NOMO-1 (cell line): ENCODE measurements around the gene GYPC.
A peak's percentile ranks its signal among the peaks of the same experiment; 100 is the strongest.
"Not testable (repeated sequence)": the region's sequence is repeated elsewhere in the genome, so short reads cannot be mapped to it uniquely, and the experiment has no call there.

Source experiments
- DNase-seq, 2 experiments: peaks; one replicate each; lab custom pipeline; 2025; ENCODE audit not compliant: unreplicated experiment in 2 of 2; lab: John Stamatoyannopoulos, UW

Gene GYPC

DNA sequence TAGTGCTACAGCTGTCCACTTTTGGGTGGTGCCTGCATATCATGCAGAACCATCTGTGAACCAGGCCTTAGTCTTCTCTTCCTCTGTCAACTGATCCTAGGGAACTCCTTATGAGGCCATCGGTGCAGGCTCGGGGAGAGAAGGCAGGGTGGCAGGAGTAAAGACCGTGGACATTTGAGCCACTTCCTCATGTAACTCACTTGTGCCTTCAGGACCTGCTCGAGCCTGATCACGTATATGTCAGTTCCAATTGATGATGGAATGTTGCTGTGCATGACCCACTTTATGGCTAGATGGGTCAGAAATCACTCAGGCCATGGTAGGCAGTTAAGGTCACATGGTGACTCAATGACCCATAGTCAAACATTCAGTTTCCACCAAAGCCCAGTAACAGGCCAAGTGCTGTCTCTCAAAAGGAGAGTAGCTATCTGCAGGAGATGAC lies 7.6 kb upstream of the GYPC start:
- not testable (repeated sequence) for DNase-seq

DNA sequence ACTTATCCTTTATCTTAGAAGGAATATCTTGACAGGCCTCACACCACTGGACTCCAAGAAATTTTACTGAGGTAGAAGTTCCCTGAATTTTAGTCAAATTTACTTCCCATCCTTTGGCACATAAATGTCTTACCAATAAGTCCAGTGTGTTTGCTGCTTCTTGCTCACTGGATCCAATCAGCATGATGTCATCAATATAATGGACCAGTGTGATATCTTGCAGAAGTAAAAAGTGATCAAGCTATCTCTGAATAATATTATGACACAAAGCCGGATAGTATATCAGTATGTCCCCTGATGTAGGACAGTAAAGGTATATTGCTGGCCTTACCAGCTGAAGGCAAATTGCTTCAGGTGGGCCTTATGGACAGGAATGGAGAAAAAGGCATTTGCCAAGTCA lies 6.9 kb upstream of the GYPC start:
- DNase-seq: no peak

DNA sequence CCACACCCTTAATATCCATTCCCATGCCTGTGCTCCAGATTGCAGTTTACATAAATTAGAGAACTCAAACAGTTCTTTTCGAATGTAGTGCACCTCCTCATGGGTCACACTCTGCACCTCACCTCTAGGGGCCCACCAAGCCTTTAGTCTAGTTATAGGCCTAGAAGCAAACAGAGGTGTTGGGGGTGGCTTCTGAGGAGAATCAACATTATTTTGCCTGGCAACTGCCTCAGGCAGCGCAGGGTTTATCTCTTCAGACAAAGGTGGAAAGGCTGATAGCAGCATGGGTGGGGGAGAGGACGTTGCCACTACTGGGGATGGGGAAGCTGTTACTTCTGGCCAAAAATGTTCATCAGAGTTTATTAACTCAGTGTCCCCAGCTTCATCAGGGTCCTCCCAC lies 5.0 kb upstream of the GYPC start:
- DNase-seq: no peak

DNA sequence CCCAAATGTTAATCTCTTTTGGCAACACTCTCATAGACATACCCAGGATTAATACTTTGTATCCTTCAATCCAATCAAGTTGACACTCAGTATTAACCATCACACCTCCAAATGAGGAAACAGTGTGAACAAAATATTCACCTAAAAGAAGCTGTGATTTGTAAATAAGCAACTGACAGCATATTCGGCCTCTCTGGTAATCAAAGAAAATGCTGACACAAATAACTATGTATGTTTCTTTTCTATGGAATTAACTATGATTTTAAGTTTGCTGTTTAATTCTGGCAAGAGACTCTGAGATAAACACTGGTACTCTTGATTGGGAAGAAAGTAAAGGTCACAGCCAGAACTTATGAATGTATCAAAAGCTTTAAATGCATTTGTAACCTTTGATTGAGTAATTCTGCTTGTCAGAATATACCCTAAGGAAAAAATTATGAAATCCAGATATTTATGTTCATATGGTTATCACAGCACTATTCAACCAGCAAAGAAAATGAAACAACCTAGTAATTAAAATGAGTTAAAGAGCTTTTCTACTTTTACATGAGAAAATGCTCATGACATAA lies 3.6 kb upstream of the GYPC start:
- no peak for DNase-seq

DNA sequence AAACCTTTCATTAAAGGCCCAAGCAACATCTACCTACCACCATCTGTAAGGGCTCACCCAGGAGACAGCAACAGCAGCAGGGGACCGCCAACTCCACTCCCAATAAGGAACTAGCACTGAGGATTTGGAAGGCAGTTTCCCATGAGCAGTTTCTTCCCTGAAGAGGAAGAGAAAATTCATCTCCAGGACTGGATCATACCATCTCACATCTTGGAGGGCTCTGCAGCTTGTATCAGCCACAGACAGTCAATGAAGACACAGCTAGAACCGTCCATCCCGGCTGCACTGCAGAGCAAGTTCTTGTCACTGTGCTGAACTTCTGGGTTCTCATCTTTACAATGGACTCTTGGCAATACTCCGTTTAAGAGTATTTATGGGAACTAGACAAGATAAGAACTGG lies 2.8 kb upstream of the GYPC start:
- no peak for DNase-seq

DNA sequence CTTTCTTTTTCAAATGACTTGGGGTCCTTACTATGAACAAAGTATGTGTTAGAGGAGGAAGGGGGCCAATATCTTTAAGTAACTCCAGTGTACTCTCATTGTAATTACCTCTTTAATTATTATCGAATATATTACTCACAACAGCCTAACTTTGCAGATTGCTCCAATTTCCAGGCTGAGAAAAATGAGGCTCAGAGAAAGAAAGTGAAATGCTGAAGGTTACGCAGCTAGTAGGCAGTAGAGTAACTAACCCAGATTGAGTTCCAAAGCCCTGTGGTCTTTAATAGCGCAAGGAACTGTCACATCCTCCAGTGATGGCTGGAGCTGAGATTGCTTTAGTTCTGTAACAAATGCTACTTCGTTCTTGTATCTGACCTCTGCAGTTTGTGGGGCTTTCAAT lies 2.2 kb upstream of the GYPC start:
- no peak for DNase-seq

DNA sequence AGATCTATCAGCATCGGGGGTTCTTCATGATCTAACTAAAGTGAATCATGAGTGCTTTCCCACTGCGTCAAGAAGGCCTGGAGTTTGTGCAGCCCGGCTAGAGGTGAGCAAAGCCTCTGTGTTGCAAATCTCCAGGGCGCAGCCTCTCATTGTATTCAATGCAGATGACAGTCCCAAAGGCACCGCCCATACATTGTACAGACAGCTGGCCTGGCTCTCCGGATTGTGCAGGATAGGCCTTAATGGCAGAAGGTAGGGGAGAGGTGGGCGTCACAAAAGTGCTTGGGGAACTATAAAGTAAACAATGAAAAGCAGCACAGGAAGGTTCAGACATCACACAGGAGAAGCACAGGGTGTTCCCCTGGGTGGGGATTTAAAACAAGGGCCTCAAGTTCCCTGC lies 907 bp upstream of the GYPC start:
- DNase-seq: no peak

DNA sequence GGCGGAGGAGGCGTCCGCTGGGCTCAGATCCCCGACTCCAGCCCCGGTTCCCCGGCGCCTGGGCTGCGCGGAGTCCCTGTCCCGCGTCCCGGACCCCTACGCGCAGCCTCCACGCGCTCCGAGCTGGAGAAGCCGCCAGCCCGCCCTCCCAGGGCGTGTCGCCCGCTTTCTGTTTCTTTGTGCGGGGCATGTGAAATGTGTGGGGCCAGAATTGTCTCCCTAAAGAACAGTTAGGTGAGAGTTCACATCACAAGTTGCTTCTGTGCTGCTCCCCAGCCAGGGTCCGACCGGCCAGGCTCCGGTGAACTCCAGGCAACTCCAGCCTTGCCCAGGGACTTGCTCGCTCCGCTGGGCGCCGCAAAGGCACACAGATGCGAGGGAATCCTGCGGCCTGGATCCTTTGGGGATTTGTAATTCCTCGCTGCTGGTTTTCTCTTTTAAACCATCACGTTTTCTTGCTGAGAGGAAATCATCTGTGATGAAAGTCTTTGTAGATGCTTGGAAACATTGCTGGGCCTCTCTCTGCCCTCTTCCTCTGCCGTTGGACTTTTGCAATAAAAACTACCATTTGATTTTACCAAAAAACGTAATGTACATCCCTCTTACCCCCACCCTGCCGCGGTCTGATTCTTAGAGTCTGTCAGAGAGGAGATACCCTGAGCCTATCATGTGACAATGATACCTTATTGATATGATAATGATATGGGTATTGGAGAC lies 631 bp downstream of the GYPC start:
- DNase-seq: no peak

DNA sequence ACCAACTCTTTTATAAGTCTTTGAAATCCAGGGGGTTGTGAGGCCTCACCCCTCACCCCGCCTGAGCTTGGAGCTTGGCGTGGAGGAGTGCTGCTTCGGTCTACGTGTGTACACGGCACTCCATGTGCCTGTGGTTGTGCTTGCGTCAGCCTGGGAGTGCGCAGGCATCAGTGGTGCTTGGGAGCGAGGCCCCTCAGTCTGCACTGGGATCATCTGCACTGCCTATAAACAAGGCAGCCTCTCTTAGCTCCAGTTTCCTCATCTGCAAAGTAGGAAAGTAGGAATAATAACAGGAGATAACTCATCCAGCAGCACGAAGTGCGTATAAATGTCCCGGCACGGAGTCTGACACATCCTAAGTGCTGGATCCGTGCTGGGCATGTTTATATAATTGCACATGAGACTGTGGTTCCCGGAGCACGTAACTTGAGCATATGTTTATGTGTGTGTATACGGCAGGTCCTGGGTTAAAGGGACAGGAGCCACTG lies 1.2 kb downstream of the GYPC start:
- peak in 1 of 2 experiments; percentile 16 for DNase-seq

DNA sequence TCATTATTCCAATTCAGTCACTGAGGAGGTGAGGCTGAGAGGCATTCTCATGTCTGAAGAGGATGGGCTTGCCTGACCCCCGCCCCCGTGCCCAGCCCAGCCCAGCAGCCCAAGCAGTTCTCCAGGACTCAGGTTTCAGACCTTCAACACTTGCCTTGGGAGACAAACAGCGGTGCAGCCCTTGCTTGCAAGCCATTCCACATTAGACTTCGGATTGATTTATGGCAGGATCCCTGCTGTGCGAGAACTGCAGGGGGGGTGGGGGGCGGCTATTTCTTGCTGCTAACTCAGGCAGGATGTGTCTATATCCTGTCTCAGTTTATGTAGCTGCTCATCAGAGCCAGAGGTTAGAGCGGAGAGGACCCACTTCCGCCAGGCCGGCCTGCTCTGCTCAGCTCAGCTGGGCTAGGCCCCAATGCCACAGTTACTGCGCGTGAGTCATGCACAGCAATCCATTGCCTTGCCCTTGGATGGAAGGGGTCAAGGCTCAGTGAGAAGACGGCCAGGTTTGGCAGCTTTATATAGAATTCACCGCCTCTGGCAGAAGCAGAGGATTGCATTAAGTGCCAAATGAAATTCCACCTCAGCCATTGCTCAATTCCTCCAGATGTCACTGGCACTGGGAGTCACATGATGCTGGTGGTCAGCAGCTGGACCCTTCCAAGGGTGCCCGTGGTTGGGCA lies 1.8 kb downstream of the GYPC start:
- peak; percentile 66 to 69 for DNase-seq

DNA sequence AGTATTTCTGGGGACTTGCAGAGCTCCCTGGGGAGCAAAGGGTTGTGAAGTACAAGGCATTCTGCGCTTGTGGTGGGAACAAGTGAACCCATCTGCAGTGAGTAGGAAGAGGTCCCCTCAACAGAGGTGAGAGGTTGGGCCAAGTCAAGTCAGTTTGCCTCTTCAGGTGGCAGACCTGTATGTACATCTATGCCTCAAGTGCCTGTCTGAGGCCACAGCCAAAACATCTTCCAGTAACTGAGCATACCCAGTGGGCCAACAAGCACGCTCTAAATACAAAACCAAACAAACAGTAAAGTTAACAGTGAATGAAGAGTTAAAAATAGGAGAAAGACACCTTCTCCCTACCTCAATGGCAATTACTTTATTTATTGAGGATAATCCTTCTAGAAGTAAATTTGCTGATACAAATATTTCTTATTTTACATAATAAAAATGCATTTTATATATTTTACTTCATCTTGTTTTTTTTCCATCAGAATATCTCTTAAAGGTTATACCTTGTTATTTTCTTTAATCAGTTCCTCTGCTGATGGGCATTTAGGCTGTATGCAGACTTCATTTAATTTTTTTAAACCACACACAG lies 2.5 kb downstream of the GYPC start:
- no peak for DNase-seq

DNA sequence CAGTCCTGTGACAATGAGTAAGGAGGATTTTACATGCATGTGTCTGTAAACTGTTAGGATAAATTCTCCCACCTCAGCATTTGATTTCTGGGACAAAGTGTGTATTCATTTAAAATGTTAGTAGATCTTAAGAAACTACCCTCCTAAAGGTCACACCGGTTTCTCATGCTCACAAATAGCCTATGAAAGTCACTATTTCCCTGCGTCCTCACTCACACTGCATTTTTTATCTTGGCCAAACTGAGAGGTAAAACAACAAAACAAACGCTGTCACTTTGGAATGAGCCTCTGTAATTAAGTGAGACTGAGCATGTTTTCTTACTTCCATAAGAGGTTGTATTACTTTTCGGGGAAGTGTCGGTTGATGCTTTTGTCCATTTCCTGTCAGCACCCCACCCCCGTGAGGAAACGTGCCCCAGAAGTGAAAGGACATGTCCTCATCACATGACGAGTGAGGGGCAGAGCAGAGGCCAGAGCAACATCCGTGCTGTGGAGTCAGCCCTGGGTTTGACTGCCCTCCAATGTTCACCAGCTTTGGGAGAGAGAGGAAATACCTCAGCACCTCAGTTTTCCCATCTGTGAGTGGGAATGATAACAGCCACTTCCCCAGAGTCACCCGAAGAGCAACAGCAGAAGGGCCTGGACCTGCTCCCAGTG lies 3.1 kb downstream of the GYPC start:
- DNase-seq: peak; percentile 15 to 27

DNA sequence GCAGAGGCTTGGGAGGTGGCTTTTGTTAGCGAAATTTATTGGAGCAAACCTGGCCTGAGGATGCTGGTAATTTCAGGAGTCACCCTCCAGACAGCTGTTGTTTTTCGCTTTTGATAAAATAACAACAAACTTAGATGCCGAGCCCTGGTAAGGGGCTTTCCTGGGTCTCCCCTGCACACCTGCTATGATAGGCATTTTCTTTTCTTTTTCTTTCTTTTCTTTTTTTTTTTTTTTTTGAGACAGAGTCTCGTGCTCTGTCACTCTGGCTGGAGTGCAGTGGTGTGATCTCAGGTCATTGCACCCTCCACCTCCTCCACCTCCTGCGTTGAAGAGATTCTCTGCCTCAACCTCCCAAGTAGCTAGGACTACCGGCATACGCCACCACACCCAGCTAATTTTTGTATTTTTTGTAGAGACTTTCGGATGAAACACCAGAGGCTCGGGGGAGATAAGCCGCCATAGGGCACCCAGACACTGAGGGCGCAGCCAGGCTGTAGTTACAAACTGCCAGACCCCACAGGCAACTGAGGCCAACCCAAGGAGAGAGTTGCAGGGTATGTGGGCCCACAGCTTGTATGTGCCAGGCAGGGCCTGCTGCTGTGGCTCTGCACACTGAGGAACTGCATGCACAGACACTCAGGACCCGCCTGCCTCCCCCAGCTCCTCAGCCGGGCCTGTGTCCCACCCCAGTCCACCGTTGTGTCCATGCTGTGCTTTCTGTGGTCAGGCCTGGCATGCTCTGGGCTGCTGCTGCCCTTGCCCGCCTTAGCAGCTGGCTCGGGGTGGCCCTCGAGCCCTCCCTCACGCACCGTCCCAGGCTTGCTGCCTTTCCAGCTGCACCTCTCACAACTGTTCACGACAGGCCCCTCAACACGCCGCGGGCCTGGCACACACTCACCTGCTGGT lies 3.9 kb downstream of the GYPC start:
- no peak for DNase-seq

DNA sequence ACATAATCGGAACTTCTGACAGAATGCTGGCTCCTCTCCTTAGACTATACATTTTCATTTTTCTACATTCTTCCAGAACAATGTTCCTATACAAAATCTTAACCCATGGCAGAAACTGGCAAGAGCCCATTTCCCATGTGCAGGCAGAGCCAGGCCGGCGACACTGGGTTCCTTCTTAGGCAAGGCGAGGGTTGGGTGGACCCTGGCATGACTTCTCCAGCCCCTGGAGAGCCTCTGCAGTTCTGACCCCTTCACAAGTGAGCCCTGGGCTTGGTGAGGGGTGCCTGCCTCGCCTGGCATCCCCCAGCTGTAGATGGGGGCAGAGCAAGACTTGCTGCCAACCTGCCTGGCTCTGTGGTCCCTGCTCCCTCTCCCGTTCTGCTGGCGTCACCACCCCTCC lies 5.0 kb downstream of the GYPC start:
- no peak for DNase-seq

DNA sequence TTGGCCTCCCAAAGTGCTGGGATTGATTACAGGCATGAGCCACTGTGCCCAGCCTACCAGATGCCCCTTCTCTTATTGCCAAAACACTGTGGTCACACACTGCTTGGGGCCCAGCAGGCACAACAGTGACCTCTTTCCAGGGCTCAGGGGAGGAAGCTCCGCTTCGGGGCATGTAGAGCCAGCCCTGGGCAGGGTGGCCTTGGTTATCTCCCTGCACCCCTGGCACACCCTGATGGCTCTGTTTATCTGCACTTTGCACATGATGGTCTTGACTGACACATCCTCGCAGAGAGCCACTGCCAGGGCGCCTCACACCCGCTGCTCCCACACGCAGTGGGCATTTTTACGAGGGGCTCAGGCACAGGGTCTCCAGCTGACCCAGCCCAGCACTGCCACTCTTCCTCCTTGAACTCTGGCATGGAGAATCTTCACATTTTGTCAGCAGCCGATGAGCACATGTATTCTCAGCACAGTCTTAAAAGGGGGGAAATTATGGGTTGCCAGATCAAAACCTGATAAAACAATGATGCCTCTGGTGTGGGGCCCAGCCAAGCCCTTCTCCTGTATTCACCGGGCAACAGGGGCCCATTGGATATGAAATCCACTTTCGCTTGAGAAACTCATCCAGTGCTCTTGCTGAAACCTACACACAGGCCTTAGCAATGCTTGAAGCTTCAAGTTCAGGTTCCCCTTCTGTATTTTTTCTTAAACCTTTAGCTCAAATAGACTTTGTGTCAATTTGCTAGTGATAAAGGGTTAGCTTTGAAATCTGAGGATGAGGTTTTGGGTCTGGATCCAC lies 5.9 kb downstream of the GYPC start:
- peak in 1 of 2 experiments; percentile 7 for DNase-seq

DNA sequence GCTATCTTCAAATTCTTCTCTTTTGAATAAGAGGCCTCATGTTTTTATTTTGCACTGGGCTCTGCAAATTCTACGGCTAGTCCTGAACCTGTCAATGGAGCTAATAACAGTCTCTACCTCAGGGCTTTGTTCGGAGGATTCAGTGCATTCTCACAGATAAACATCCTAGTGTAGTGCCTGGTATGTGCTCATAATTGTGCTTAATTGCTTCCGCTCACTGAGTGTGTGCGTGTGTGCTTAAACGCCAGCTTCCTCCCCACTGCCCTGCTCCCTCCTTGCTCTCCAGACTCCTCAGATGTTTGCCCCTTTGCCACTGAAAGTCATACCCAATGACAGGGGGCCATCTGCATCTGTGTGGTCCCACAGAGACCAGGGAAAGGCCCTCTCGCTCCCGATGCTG lies 6.7 kb downstream of the GYPC start:
- DNase-seq: peak; percentile 44 to 57

DNA sequence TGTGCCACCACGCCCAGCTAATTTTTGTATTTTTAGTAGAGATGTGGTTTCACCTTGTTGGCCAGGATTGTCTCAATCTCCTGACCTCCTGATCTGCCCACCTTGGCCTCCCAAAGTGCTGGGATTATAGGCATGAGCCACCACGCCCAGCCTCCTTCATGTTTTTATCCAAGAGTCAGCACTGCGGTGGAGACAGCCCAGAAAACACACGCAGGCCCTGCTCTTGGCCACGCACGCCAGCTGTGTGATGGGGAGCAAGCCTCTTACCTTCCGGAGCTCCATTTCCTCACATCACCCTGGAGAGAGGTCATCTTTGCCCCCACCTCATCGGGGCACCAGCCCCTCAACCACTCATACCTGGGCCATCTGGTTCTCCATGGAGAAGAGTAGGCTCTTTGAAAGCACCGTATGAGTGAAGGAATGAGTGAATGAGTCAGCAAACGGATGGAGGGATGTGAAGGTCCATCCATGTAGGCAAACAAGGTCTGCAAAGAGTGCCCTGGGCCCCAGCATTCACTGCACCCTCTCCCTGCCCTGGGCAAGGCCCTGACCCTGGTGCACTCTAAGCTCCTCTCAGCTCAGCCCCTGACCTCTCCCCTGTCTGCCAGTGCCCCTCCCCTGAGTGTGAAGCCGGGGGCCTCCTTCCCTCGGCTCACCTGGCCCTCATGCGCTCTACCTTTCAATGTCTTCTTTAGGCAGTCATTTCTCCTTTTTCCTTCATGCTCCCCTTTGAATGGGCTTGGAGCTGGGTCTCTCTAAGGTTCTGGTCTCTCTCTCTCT lies 7.4 kb downstream of the GYPC start:
- DNase-seq: no peak

DNA sequence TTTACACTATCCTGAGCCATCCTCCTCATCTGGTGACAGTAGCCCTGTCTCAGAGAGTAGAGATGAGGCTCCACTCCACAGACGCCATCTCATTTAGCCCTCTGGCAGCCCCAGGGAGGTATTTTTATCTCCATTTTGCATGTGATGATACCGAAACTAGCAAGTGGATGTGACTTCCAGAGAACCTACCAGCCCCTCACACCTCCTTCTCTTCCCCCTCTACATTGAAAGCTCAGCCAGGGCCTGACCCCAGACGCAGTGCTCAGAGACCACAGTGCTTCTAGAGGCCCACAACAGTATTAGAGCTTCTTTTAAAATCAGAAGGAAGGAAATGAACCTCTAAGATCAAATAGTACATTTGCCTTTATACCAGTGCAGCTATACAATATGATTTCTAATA lies 8.3 kb downstream of the GYPC start:
- DNase-seq: peak in 1 of 2 experiments; percentile 5

DNA sequence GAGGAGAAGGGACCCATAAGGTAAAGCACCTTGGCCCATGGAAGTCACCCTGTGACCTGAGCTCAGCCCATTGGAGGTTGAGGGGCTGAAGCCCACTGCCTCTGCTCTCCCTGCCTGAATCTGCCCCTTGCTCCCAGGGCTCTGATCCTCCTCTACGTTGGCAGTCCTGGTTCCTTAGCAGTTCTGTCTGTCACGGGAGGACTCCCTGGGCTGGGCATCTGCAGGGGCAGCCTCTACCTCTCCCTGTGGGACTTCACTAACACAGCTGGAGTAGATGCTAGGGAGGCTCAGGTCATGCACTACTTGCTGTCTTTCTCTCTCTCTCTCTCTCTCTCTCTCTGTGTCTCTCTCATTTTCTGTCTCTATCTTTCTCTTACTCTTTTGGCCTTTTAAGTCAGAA lies 8.7 kb downstream of the GYPC start:
- DNase-seq: no peak
